Erythroblast (primary cell): ENCODE results near the gene MPPE1.

Source experiments
- GATA1 ChIP-seq: IDR thresholded peaks from 2 replicates; pipeline ENCODE4 v1.6.1; 2011; ENCODE audit warnings: low read depth, mild to moderate bottlenecking, control low read depth, low read length, moderate library complexity
- POLR2A ChIP-seq: IDR thresholded peaks from 2 replicates; pipeline ENCODE4 v1.6.1; 2011; ENCODE audit warnings: mild to moderate bottlenecking, low read length

DNA sequence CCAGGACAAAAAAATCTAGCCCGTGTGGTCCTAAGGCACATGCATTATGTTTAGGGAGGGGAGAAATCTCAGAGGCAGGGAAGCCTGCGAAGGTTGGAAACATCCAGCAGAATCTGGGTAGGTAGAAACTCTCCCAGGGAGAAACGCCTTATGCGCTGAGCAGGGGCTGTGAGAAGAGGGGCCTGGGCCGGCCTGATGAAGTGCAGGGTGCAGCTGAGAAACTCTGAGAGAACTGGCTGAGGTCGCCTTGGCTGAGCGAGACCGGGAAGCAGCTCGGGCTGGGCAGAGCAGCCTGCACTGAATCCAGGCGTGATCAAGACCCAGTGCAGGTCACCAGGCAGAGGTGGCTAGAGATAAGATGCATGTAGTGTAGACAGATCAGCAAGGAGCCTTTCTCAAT is 41.8 kb downstream of the MPPE1 start:
- no peak for TF ChIP-seq POLR2A
- no peak for TF ChIP-seq GATA1
